ENCODE results near the gene ACP2.

ACP2 gene

GRCh38 chr11:47258317-47258902, 9.8 kb upstream of the ACP2 start:
- TF ChIP-seq, protein P1, sequence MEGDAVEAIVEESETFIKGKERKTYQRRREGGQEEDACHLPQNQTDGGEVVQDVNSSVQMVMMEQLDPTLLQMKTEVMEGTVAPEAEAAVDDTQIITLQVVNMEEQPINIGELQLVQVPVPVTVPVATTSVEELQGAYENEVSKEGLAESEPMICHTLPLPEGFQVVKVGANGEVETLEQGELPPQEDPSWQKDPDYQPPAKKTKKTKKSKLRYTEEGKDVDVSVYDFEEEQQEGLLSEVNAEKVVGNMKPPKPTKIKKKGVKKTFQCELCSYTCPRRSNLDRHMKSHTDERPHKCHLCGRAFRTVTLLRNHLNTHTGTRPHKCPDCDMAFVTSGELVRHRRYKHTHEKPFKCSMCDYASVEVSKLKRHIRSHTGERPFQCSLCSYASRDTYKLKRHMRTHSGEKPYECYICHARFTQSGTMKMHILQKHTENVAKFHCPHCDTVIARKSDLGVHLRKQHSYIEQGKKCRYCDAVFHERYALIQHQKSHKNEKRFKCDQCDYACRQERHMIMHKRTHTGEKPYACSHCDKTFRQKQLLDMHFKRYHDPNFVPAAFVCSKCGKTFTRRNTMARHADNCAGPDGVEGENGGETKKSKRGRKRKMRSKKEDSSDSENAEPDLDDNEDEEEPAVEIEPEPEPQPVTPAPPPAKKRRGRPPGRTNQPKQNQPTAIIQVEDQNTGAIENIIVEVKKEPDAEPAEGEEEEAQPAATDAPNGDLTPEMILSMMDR (IDR thresholded peaks at IDR 0.05; ENCODE audit: low read depth, low read length, missing control alignments), result no peak
- no peak for DNase-seq
- H3K27me3 ChIP-seq (replicated peaks), result no peaks in the 10 kb centered on the region
- no peaks in the 10 kb centered on the region for H3K36me3 ChIP-seq (replicated peaks)
- H3K27ac ChIP-seq, result no peak overlapping the region
- peak overlapping the region; percentile 38 for H3K4me3 ChIP-seq (ENCODE audit: low read depth, low read length)
- in situ Hi-C loops (cut with HindIII; ENCODE audit: low pct_ligation_motif_present, low sequenced_read_pairs), result no loop called here

DNA sequence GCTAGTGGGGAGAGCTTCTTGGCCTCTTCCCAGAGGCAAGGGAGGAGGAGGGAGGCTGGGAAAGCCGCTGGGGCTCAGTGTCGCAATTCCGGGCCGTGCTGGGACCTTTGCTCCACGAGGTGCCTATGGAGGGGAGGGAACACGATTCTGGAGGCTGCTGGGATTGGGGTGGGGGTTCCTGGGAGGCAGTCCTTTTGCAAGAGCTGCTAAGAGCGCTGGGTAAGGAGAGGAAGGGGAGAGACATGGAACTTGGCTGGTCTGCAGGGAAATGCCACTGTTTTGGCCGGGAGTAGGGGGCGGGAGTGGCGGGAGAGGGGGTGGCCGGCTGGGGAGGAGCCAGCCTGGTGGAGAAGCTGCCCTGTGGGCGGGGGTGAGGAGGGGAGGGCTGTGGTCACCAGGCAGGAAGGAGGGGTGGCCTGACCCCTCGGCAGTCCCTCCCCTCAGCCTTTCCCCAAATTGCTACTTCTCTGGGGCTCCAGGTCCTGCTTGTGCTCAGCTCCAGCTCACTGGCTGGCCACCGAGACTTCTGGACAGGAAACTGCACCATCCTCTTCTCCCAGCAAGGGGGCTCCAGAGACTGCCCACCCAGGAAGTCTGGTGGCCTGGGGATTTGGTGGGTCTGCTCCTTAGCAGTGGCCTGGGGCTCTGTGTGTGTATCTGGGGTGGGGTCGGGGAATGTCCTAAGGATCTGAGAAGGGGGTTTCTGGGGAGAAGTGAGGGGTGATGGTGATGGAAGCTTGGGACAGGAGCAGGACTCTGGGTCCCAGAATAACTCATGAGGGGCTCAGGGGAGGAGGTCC, 9.1 kb upstream of the ACP2 start, which contains the start of gene NR1H3:
TSS of gene NR1H3 (plus strand) at position 480 of the 800 bp plus-strand sequence. CDS start 1,221 bp downstream, outside the sequence.
- H3K27me3 ChIP-seq (replicated peaks), result no peaks in the 10 kb centered on the region
- TF ChIP-seq, protein P1 (IDR thresholded peaks at IDR 0.05; ENCODE audit: low read depth, low read length, missing control alignments), result peak; percentile 88
- H3K4me3 ChIP-seq (ENCODE audit: low read depth, low read length), result peak within 1 kb of the TSS; percentile 38
- in situ Hi-C loops (cut with HindIII; ENCODE audit: low pct_ligation_motif_present, low sequenced_read_pairs), result no loop called here
- H3K27ac ChIP-seq, result no peak within 1 kb of the TSS
- DNase-seq, result peak; percentile 40
- no peaks in the 10 kb centered on the region for H3K36me3 ChIP-seq (replicated peaks)

DNA sequence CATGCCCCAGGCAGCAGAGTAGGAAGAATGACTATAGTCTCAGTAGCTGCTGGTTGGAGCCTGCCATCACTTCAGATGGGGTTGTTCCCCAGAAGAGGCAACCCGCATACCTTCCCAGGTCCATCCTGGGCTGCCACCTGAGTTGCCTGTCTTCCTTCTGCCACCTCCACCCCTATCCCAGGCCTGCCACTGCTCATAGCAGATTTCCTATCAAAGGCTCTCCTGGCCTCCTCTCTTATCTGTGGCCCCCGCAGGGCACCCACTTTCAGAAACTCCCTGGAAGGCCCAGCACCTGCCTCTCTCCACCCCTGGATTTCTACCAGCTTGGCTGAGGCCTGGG, 8.5 kb upstream of the ACP2 start:
- peak overlapping the region; percentile 38 for H3K4me3 ChIP-seq (ENCODE audit: low read depth, low read length)
- in situ Hi-C loops (cut with HindIII; ENCODE audit: low pct_ligation_motif_present, low sequenced_read_pairs), result no loop called here
- TF ChIP-seq, protein P1 (IDR thresholded peaks at IDR 0.05; ENCODE audit: low read depth, low read length, missing control alignments), result no peak
- no peaks in the 10 kb centered on the region for H3K36me3 ChIP-seq (replicated peaks)
- no peaks in the 10 kb centered on the region for H3K27me3 ChIP-seq (replicated peaks)
- no peak for DNase-seq
- H3K27ac ChIP-seq, result no peak overlapping the region

GRCh38 chr11:47256374-47256773, 7.8 kb upstream of the ACP2 start:
- Histone ChIP-seq H3K36me3 (replicated peaks) (no peaks in the 10 kb centered on the region), H3K27ac (no peak overlapping the region), H3K4me3 (ENCODE audit: low read depth, low read length) (no peak overlapping the region), H3K27me3 (replicated peaks) (no peaks in the 10 kb centered on the region)
- in situ Hi-C loops (cut with HindIII; ENCODE audit: low pct_ligation_motif_present, low sequenced_read_pairs), result no loop called here
- TF ChIP-seq, protein P1 (IDR thresholded peaks at IDR 0.05; ENCODE audit: low read depth, low read length, missing control alignments), result no peak
- no peak for DNase-seq

- DNase-seq, result no peak
- Histone ChIP-seq H3K27me3 (replicated peaks) (no peaks in the 10 kb centered on the region), H3K4me3 (ENCODE audit: low read depth, low read length) (no peak overlapping the region), H3K36me3 (replicated peaks) (no peaks in the 10 kb centered on the region), H3K27ac (peak overlapping the region; percentile 40)
- TF ChIP-seq, protein P1 (IDR thresholded peaks at IDR 0.05; ENCODE audit: low read depth, low read length, missing control alignments), result no peak
- in situ Hi-C loops (cut with HindIII; ENCODE audit: low pct_ligation_motif_present, low sequenced_read_pairs), result no loop called here
Measured at GRCh38 chr11:47254386-47254785, 5.8 kb upstream of the ACP2 start.

Measured in brain microvascular endothelial cell (primary cell).